IPS-18a (cell line): ENCODE data around the gene FILIP1L.

Experiments used
- H3K27ac ChIP-seq: one replicate; pipeline ENCODE4 v1.5.1; 2013; ENCODE audit warnings: low read length
- H3K27me3 ChIP-seq: one replicate; pipeline ENCODE4 v1.6.1; 2013; ENCODE audit warnings: mild to moderate bottlenecking, low read length; ENCODE audit not compliant: control insufficient read depth, insufficient read depth
- H3K36me3 ChIP-seq: one replicate; pipeline ENCODE4 v1.6.1; 2013; ENCODE audit warnings: low read depth, low read length; ENCODE audit not compliant: control insufficient read depth
- H3K4me1 ChIP-seq: one replicate; pipeline ENCODE4 v1.6.1; 2013; ENCODE audit warnings: low read depth, low read length; ENCODE audit not compliant: control insufficient read depth
- H3K4me3 ChIP-seq: one replicate; pipeline ENCODE4 v1.5.1; 2013; ENCODE audit warnings: low read length
- H3K9ac ChIP-seq: one replicate; pipeline ENCODE4 v1.6.1; 2013; ENCODE audit warnings: mild to moderate bottlenecking, low read length, moderate library complexity
- H3K9me3 ChIP-seq: one replicate; pipeline ENCODE4 v1.6.1; 2013; ENCODE audit warnings: low read depth, low read length; ENCODE audit not compliant: control insufficient read depth

The FILIP1L gene

GRCh38 chr3:99976584-99976983 lies 137.7 kb downstream of the FILIP1L start:
- no peaks in the 10 kb centered on the region for H3K27me3 ChIP-seq
- no peaks in the 10 kb centered on the region for H3K9me3 ChIP-seq
- no peaks in the 10 kb centered on the region for H3K4me1 ChIP-seq
- no peak overlapping the region for H3K27ac ChIP-seq
- no peak overlapping the region for H3K9ac ChIP-seq
- H3K36me3 ChIP-seq = no peaks in the 10 kb centered on the region
- H3K4me3 ChIP-seq = no peak overlapping the region

GRCh38 chr3:99974989-99975388 lies 139.3 kb downstream of the FILIP1L start:
- H3K27me3 ChIP-seq = no peaks in the 10 kb centered on the region
- H3K9ac ChIP-seq = no peak overlapping the region
- no peak overlapping the region for H3K4me3 ChIP-seq
- H3K36me3 ChIP-seq = no peaks in the 10 kb centered on the region
- H3K27ac ChIP-seq = no peak overlapping the region
- H3K4me1 ChIP-seq = no peaks in the 10 kb centered on the region
- H3K9me3 ChIP-seq = no peaks in the 10 kb centered on the region

GRCh38 chr3:99972380-99973104 lies 141.8 kb downstream of the FILIP1L start:
- no peak overlapping the region for H3K27ac ChIP-seq
- H3K9ac ChIP-seq = no peak overlapping the region
- H3K4me1 ChIP-seq = no peaks in the 10 kb centered on the region
- no peaks in the 10 kb centered on the region for H3K27me3 ChIP-seq
- H3K4me3 ChIP-seq = no peak overlapping the region
- H3K9me3 ChIP-seq = no peaks in the 10 kb centered on the region
- H3K36me3 ChIP-seq = no peaks in the 10 kb centered on the region

- no peaks in the 10 kb centered on the region for H3K9me3 ChIP-seq
- H3K27me3 ChIP-seq = no peaks in the 10 kb centered on the region
- H3K27ac ChIP-seq = no peak overlapping the region
- H3K4me1 ChIP-seq = no peaks in the 10 kb centered on the region
- H3K9ac ChIP-seq = no peak overlapping the region
- no peak overlapping the region for H3K4me3 ChIP-seq
- no peaks in the 10 kb centered on the region for H3K36me3 ChIP-seq
These were observed 142.5 kb downstream of the FILIP1L start for GRCh38 chr3:99971761-99972160.

- H3K27ac ChIP-seq = no peak overlapping the region
- H3K27me3 ChIP-seq = no peaks in the 10 kb centered on the region
- no peaks in the 10 kb centered on the region for H3K9me3 ChIP-seq
- H3K36me3 ChIP-seq = no peaks in the 10 kb centered on the region
- H3K4me3 ChIP-seq = no peak overlapping the region
- H3K4me1 ChIP-seq = no peaks in the 10 kb centered on the region
- H3K9ac ChIP-seq = no peak overlapping the region
These were observed 144.1 kb downstream of the FILIP1L start for GRCh38 chr3:99970198-99970597.

- Histone ChIP-seq H3K4me1 (no peaks in the 10 kb centered on the region), H3K27ac (no peak overlapping the region), H3K9ac (no peak overlapping the region), H3K9me3 (no peaks in the 10 kb centered on the region), H3K27me3 (no peaks in the 10 kb centered on the region), H3K4me3 (no peak overlapping the region), H3K36me3 (no peaks in the 10 kb centered on the region)
These were observed 145.2 kb downstream of the FILIP1L start for GRCh38 chr3:99969136-99969535.

GRCh38 chr3:99967796-99968195 lies 146.5 kb downstream of the FILIP1L start:
- H3K27me3 ChIP-seq = no peaks in the 10 kb centered on the region
- H3K4me3 ChIP-seq = no peak overlapping the region
- H3K9ac ChIP-seq = no peak overlapping the region
- no peak overlapping the region for H3K27ac ChIP-seq
- H3K4me1 ChIP-seq = no peaks in the 10 kb centered on the region
- H3K9me3 ChIP-seq = no peaks in the 10 kb centered on the region
- no peaks in the 10 kb centered on the region for H3K36me3 ChIP-seq

GRCh38 chr3:99966662-99967416 lies 147.5 kb downstream of the FILIP1L start:
- Histone ChIP-seq H3K36me3 (no peaks in the 10 kb centered on the region), H3K4me3 (no peak overlapping the region), H3K27me3 (no peaks in the 10 kb centered on the region), H3K9me3 (no peaks in the 10 kb centered on the region), H3K4me1 (no peaks in the 10 kb centered on the region), H3K27ac (no peak overlapping the region), H3K9ac (no peak overlapping the region)

GRCh38 chr3:99965681-99966408 lies 148.5 kb downstream of the FILIP1L start:
- Histone ChIP-seq H3K27ac (no peak overlapping the region), H3K27me3 (no peaks in the 10 kb centered on the region), H3K9ac (no peak overlapping the region), H3K4me3 (no peak overlapping the region), H3K9me3 (no peaks in the 10 kb centered on the region), H3K4me1 (no peaks in the 10 kb centered on the region), H3K36me3 (no peaks in the 10 kb centered on the region)

GRCh38 chr3:99965077-99965476 lies 149.2 kb downstream of the FILIP1L start:
- H3K36me3 ChIP-seq = no peaks in the 10 kb centered on the region
- H3K27me3 ChIP-seq = no peaks in the 10 kb centered on the region
- H3K27ac ChIP-seq = no peak overlapping the region
- no peak overlapping the region for H3K4me3 ChIP-seq
- H3K9me3 ChIP-seq = no peaks in the 10 kb centered on the region
- no peaks in the 10 kb centered on the region for H3K4me1 ChIP-seq
- no peak overlapping the region for H3K9ac ChIP-seq

- H3K4me3 ChIP-seq = no peak overlapping the region
- H3K27ac ChIP-seq = no peak overlapping the region
- H3K36me3 ChIP-seq = no peaks in the 10 kb centered on the region
- no peak overlapping the region for H3K9ac ChIP-seq
- no peaks in the 10 kb centered on the region for H3K27me3 ChIP-seq
- H3K9me3 ChIP-seq = no peaks in the 10 kb centered on the region
- H3K4me1 ChIP-seq = no peaks in the 10 kb centered on the region
These were observed 151.6 kb downstream of the FILIP1L start for GRCh38 chr3:99962703-99963102.
